HEK293 (cell line): ENCODE results near the gene VPS4A.

Experiments used
- CTCF ChIA-PET: fragments of 350-600 bp; formaldehyde crosslinking; extraction: SDS; loops from one replicate; lab custom pipeline; 2021; ENCODE audit warnings: antibody characterized with exemption; lab: Yijun Ruan, JAX
- POLR2A ChIA-PET: fragments of 300-600 bp; formaldehyde crosslinking; extraction: SDS; loops from one replicate; lab custom pipeline; 2020; ENCODE audit warnings: antibody characterized with exemption, inconsistent platforms; lab: Yijun Ruan, JAX
- H3K27ac ChIP-seq: fragments of 200-500 bp; sonication (Bioruptor generic); 2 replicates; pipeline ENCODE4 v1.5.1; 2014; ENCODE audit warnings: low read depth, low read length, control low read depth, inconsistent platforms; ENCODE audit errors: extremely low read depth
- H3K36me3 ChIP-seq, 2 experiments: fragments of 200-500 bp in 1 of 2; sonication (Bioruptor generic) in 1 of 2; 1 replicate in 1 of 2; 2 replicates in 1 of 2; pipeline ENCODE4 v1.5.1; 2014 to 2017; ENCODE audit warnings: inconsistent platforms in 2 of 2, low read length in 2 of 2; ENCODE audit not compliant: control insufficient read depth in 2 of 2, insufficient read depth in 1 of 2
- H3K4me1 ChIP-seq: fragments of 200-500 bp; sonication (Bioruptor generic); 2 replicates; pipeline ENCODE4 v1.5.1; 2014; ENCODE audit warnings: mild to moderate bottlenecking, low read length, inconsistent platforms; ENCODE audit not compliant: control insufficient read depth, insufficient read depth
- H3K4me3 ChIP-seq: 2 replicates; pipeline ENCODE4 v1.5.1; 2011; ENCODE audit warnings: low read depth, mild to moderate bottlenecking, control low read depth, low read length, moderate library complexity
- H3K9me3 ChIP-seq: fragments of 200-500 bp; sonication (Bioruptor generic); 2 replicates; pipeline ENCODE4 v1.5.1; 2014; ENCODE audit warnings: low read depth, low read length, inconsistent platforms; ENCODE audit not compliant: control insufficient read depth, insufficient read depth
- HOXC10 ChIP-seq: sonication (generic); formaldehyde crosslinking; IDR thresholded peaks from 2 replicates; pipeline ENCODE4 v1.8.1; 2023; ENCODE audit warnings: mild to moderate bottlenecking, missing genetic modification reagents
- KLF10 ChIP-seq: fragments of 450-650 bp; IDR thresholded peaks from 2 replicates; pipeline ENCODE4 v1.5.1; 2018; ENCODE audit warnings: missing biosample characterization, mild to moderate bottlenecking, missing genetic modification characterization
- KLF7 ChIP-seq: fragments of 450-650 bp; formaldehyde crosslinking; IDR thresholded peaks from 2 replicates; pipeline ENCODE4 v1.5.1; 2016; ENCODE audit warnings: missing biosample characterization, missing genetic modification characterization, borderline replicate concordance
- SP3 ChIP-seq: fragments of 450-650 bp; formaldehyde crosslinking; IDR thresholded peaks from 2 replicates; pipeline ENCODE4 v1.5.1; 2016; ENCODE audit warnings: missing biosample characterization, missing genetic modification characterization
- ZBTB21 ChIP-seq: fragments of 450-650 bp; formaldehyde crosslinking; IDR thresholded peaks from 2 replicates; pipeline ENCODE4 v1.5.1; 2017; ENCODE audit warnings: missing biosample characterization, missing genetic modification characterization
- ZFP3 ChIP-seq: fragments of 450-650 bp; formaldehyde crosslinking; IDR thresholded peaks from 2 replicates; pipeline ENCODE4 v1.5.1; 2016; ENCODE audit warnings: low read depth, missing biosample characterization, missing genetic modification characterization
- ZFP69B ChIP-seq: fragments of 450-650 bp; formaldehyde crosslinking; IDR thresholded peaks from 2 replicates; pipeline ENCODE4 v1.5.1; 2016; ENCODE audit warnings: missing biosample characterization, missing genetic modification characterization
- ZNF157 ChIP-seq: fragments of 450-650 bp; formaldehyde crosslinking; IDR thresholded peaks from 2 replicates; pipeline ENCODE4 v1.5.1; 2016; ENCODE audit warnings: missing biosample characterization, missing genetic modification characterization
- ZNF174 ChIP-seq: fragments of 450-650 bp; formaldehyde crosslinking; IDR thresholded peaks from 2 replicates; pipeline ENCODE4 v1.5.0; 2017; ENCODE audit warnings: missing biosample characterization, mild to moderate bottlenecking, missing genetic modification characterization
- ZNF2 ChIP-seq: fragments of 450-650 bp; formaldehyde crosslinking; IDR thresholded peaks from 2 replicates; pipeline ENCODE4 v1.5.1; 2016; ENCODE audit warnings: missing biosample characterization, missing genetic modification characterization
- ZNF202 ChIP-seq: fragments of 450-650 bp; formaldehyde crosslinking; IDR thresholded peaks from 2 replicates; pipeline ENCODE4 v1.5.1; 2016; ENCODE audit warnings: missing biosample characterization, missing genetic modification characterization, borderline replicate concordance
- ZNF23 ChIP-seq: fragments of 450-650 bp; formaldehyde crosslinking; IDR thresholded peaks from 2 replicates; pipeline ENCODE4 v1.5.1; 2016; ENCODE audit warnings: missing biosample characterization, missing genetic modification characterization, borderline replicate concordance
- ZNF239 ChIP-seq: fragments of 450-650 bp; formaldehyde crosslinking; IDR thresholded peaks from 2 replicates; pipeline ENCODE4 v1.5.1; 2016; ENCODE audit warnings: missing biosample characterization, missing genetic modification characterization
- ZNF37A ChIP-seq: fragments of 450-650 bp; IDR thresholded peaks from 2 replicates; pipeline ENCODE4 v1.5.1; 2018; ENCODE audit warnings: missing biosample characterization, missing genetic modification characterization
- ZNF510 ChIP-seq: fragments of 450-650 bp; formaldehyde crosslinking; IDR thresholded peaks from 2 replicates; pipeline ENCODE4 v1.5.1; 2018; ENCODE audit warnings: mild to moderate bottlenecking, missing genetic modification characterization, missing biosample characterization; ENCODE audit not compliant: insufficient replicate concordance
- ZNF514 ChIP-seq: fragments of 450-650 bp; formaldehyde crosslinking; IDR thresholded peaks from 2 replicates; pipeline ENCODE4 v1.5.1; 2016; ENCODE audit warnings: missing biosample characterization, missing genetic modification characterization
- ZNF521 ChIP-seq: fragments of 450-650 bp; formaldehyde crosslinking; IDR thresholded peaks from 2 replicates; pipeline ENCODE4 v1.5.1; 2017; ENCODE audit warnings: missing biosample characterization, mild to moderate bottlenecking, missing genetic modification characterization
- ZNF544 ChIP-seq: fragments of 450-650 bp; formaldehyde crosslinking; IDR thresholded peaks from 2 replicates; pipeline ENCODE4 v1.5.0; 2017; ENCODE audit warnings: missing biosample characterization, missing genetic modification characterization
- ZNF596 ChIP-seq: fragments of 450-650 bp; IDR thresholded peaks from 2 replicates; pipeline ENCODE4 v1.5.0; 2018; ENCODE audit warnings: missing biosample characterization, mild to moderate bottlenecking, missing genetic modification characterization, moderate library complexity
- ZNF610 ChIP-seq: fragments of 450-650 bp; formaldehyde crosslinking; IDR thresholded peaks from 2 replicates; pipeline ENCODE4 v1.5.1; 2016; ENCODE audit warnings: missing biosample characterization, missing genetic modification characterization, borderline replicate concordance
- ZNF660 ChIP-seq: fragments of 450-650 bp; IDR thresholded peaks from 2 replicates; pipeline ENCODE4 v1.5.1; 2018; ENCODE audit warnings: missing biosample characterization, mild to moderate bottlenecking, missing genetic modification characterization
- TF ChIP-seq, protein P1 (sequence below): sonication (generic); formaldehyde crosslinking; IDR thresholded peaks from 2 replicates; pipeline ENCODE4 v1.8.1; 2022; ENCODE audit warnings: mild to moderate bottlenecking, moderate library complexity, missing genetic modification reagents
- TF ChIP-seq, protein P2 (sequence below): fragments of 450-650 bp; formaldehyde crosslinking; IDR thresholded peaks from 2 replicates; pipeline ENCODE4 v1.5.1; 2016; ENCODE audit warnings: missing biosample characterization, missing genetic modification characterization
- TF ChIP-seq, protein P3 (sequence below): fragments of 450-650 bp; formaldehyde crosslinking; IDR thresholded peaks from 2 replicates; pipeline ENCODE4 v1.5.1; 2017; ENCODE audit warnings: missing biosample characterization, missing genetic modification characterization

Gene VPS4A

DNA sequence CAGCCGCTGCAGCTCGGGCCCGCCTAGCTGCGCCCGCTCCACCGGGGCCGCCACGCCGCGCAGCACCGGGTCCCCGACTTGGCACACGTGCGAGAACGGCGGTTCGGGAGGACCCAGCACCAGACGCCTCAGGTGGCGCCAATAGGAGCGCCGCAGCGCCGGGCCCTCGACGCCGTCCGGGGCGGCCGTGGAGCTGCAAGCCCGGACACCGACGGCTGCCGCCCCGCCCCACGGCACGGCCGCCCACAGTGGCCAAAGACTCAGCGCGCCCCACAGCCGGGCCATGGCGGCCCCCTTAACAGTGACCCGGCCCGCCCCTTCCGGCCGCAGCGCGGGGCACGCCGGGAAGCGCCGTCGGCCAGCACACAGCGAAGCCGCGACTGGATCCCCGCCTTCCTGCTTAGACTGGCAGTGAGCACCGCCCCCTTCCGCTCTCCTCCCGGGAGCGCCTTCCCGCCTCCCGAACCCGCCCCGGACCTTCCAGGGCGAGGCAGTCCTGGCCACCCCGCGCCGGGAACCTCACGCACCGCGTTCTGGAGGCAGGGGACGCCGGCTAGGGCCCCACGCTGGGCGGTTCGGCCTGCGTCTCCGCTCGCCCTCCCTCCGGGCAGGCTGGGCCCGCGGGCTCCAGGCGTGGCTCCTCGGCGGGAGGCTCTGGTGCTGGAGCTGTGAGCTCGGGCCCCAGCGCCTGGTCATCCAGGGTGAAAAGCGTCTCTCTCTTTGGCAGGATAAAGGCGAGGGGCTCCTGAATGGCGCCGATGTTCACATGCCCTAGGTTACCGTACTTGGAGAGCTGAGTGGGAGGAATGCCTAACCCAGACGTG is 19.3 kb downstream of the VPS4A start, which contains the start of gene PDF (continued):
- TF ChIP-seq ZNF174 (tag by site-specific recombination) (no peak), ZFP3 (no peak), HOXC10 (CRISPR knock-in tag) (no peak), ZBTB21 (tag by site-specific recombination) (no peak), ZNF202 (tag by site-specific recombination) (no peak), ZNF544 (no peak), ZNF521 (tag by site-specific recombination) (no peak), ZNF239 (tag by site-specific recombination) (no peak), ZNF660 (no peak; the same call in 1 of the 2 replicates), ZNF37A (tag by site-specific recombination) (no peak), ZNF2 (tag by site-specific recombination) (no peak), KLF10 (tag by site-specific recombination) (peak; percentile 59; the same call in 1 of the 2 replicates), SP3 (tag by site-specific recombination) (peak; percentile 92), ZNF157 (tag by site-specific recombination) (no peak), ZNF510 (tag by site-specific recombination) (no peak), ZNF610 (tag by site-specific recombination) (no peak), ZNF596 (no peak), ZNF514 (tag by site-specific recombination) (no peak), ZNF23 (tag by site-specific recombination) (no peak)
- TF ChIP-seq, protein P1, sequence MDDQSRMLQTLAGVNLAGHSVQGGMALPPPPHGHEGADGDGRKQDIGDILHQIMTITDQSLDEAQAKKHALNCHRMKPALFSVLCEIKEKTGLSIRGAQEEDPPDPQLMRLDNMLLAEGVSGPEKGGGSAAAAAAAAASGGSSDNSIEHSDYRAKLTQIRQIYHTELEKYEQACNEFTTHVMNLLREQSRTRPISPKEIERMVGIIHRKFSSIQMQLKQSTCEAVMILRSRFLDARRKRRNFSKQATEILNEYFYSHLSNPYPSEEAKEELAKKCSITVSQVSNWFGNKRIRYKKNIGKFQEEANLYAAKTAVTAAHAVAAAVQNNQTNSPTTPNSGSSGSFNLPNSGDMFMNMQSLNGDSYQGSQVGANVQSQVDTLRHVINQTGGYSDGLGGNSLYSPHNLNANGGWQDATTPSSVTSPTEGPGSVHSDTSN (CRISPR knock-in tag), result peak; percentile 60; the same call in 1 of the 2 replicates
- TF ChIP-seq, protein P2, sequence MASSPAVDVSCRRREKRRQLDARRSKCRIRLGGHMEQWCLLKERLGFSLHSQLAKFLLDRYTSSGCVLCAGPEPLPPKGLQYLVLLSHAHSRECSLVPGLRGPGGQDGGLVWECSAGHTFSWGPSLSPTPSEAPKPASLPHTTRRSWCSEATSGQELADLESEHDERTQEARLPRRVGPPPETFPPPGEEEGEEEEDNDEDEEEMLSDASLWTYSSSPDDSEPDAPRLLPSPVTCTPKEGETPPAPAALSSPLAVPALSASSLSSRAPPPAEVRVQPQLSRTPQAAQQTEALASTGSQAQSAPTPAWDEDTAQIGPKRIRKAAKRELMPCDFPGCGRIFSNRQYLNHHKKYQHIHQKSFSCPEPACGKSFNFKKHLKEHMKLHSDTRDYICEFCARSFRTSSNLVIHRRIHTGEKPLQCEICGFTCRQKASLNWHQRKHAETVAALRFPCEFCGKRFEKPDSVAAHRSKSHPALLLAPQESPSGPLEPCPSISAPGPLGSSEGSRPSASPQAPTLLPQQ (tag by site-specific recombination), result peak; percentile 82

DNA sequence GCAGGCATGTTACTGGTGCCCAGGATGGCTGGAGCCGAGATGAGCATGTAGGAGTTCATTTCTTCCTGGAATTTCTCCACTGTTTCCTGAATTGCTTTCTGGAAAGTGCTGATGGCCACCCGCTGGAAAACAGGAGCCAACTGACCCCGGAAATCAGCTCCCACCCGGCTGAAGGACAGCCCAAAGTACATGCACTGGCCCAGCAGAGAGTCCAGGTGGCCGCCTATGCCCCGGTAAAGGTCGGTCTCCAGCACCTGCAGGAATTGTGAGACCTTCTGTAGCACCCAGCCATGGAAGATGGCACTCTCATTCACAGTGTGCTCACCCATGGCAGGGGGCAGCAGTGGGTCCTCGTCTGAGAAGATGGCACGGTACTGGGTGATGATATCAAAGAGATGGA is 23.5 kb downstream of the VPS4A start:
- CTCF ChIA-PET, result no interaction called here
- POLR2A ChIA-PET, result no interaction called here
- no peak overlapping the region for H3K27ac ChIP-seq
- H3K9me3 ChIP-seq, result no peaks in the 10 kb centered on the region
- H3K36me3 ChIP-seq, result peaks cover 13 to 55% of the 10 kb centered on the region in 2 experiments; a peak in 2 of 3 replicates
- H3K4me3 ChIP-seq, result no peak overlapping the region
- no peak for TF ChIP-seq ZFP69B (tag by site-specific recombination)
- no peak for TF ChIP-seq KLF7 (tag by site-specific recombination)
- TF ChIP-seq ZBTB21 (tag by site-specific recombination), result no peak
- TF ChIP-seq, protein P3, sequence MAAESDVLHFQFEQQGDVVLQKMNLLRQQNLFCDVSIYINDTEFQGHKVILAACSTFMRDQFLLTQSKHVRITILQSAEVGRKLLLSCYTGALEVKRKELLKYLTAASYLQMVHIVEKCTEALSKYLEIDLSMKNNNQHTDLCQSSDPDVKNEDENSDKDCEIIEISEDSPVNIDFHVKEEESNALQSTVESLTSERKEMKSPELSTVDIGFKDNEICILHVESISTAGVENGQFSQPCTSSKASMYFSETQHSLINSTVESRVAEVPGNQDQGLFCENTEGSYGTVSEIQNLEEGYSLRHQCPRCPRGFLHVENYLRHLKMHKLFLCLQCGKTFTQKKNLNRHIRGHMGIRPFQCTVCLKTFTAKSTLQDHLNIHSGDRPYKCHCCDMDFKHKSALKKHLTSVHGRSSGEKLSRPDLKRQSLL (tag by site-specific recombination), result no peak
- no peaks in the 10 kb centered on the region for H3K4me1 ChIP-seq
